KMS-11 (cell line): ENCODE data around the gene B4GALT2.
A peak's percentile ranks its signal among the peaks of the same experiment; 100 is the strongest.

Experiments
- H2AFZ ChIP-seq: fragments of 200-600 bp; sonication (generic); 2 replicates; pipeline ENCODE4 v1.6.1; 2016; ENCODE audit warnings: antibody characterized with exemption, mixed run types, low read depth
- H3K27ac ChIP-seq: fragments of 200-600 bp; sonication (generic); 2 replicates; pipeline ENCODE4 v1.6.1; 2016; ENCODE audit warnings: mild to moderate bottlenecking, mixed run types
- H3K27me3 ChIP-seq: fragments of 200-600 bp; sonication (generic); 2 replicates; pipeline ENCODE4 v1.6.1; 2017; ENCODE audit warnings: mild to moderate bottlenecking, low read depth, mixed run types, moderate library complexity; ENCODE audit not compliant: insufficient read depth
- H3K36me3 ChIP-seq: fragments of 200-600 bp; sonication (generic); 2 replicates; pipeline ENCODE4 v1.6.1; 2017; ENCODE audit warnings: mild to moderate bottlenecking, mixed run types; ENCODE audit not compliant: insufficient read depth
- H3K4me1 ChIP-seq: fragments of 200-600 bp; sonication (generic); 2 replicates; pipeline ENCODE4 v1.6.1; 2016; ENCODE audit warnings: mild to moderate bottlenecking, low read depth, mixed run types; ENCODE audit not compliant: poor library complexity, severe bottlenecking
- H3K4me2 ChIP-seq: fragments of 200-600 bp; sonication (generic); 2 replicates; pipeline ENCODE4 v1.7.0; 2016; ENCODE audit warnings: mild to moderate bottlenecking, mixed run types
- H3K4me3 ChIP-seq: fragments of 200-600 bp; sonication (generic); IDR thresholded peaks from 2 replicates; pipeline ENCODE4 v1.6.1; 2017; ENCODE audit warnings: low read depth, low read length, mixed read lengths; ENCODE audit not compliant: insufficient read depth
- H3K79me2 ChIP-seq: fragments of 200-600 bp; sonication (generic); 2 replicates; pipeline ENCODE4 v1.6.1; 2016; ENCODE audit warnings: low read depth, mixed run types; ENCODE audit not compliant: insufficient read depth
- H3K9ac ChIP-seq: fragments of 200-600 bp; sonication (generic); 2 replicates; pipeline ENCODE4 v1.6.1; 2016; ENCODE audit warnings: mild to moderate bottlenecking, mixed run types
- H4K20me1 ChIP-seq: fragments of 200-600 bp; sonication (generic); 2 replicates; pipeline ENCODE4 v1.6.1; 2016; ENCODE audit warnings: mild to moderate bottlenecking, mixed run types; ENCODE audit not compliant: insufficient read depth
- TF ChIP-seq, protein P1 (sequence below): fragments of 200-600 bp; sonication (generic); conservative IDR thresholded peaks from 2 replicates; pipeline ENCODE4 v1.6.1; 2017; ENCODE audit warnings: low read depth, mild to moderate bottlenecking, antibody characterized with exemption, low read length, moderate library complexity, mixed read lengths

Gene B4GALT2

GRCh38 chr1:43934101-43934985 is 44.7 kb upstream of the B4GALT2 start:
- Histone ChIP-seq H3K4me2 (peak overlapping the region; percentile 33; the same call in 1 of the 2 replicates), H3K79me2 (no peaks in the 10 kb centered on the region), H3K27ac (no peak overlapping the region), H3K9ac (no peak overlapping the region), H3K4me3 (no peak overlapping the region), H3K27me3 (no peaks in the 10 kb centered on the region), H4K20me1 (no peaks in the 10 kb centered on the region), H3K36me3 (no peaks in the 10 kb centered on the region), H3K4me1 (peaks cover 52% of the 10 kb centered on the region), H2AFZ (no peak overlapping the region)
- TF ChIP-seq, protein P1, sequence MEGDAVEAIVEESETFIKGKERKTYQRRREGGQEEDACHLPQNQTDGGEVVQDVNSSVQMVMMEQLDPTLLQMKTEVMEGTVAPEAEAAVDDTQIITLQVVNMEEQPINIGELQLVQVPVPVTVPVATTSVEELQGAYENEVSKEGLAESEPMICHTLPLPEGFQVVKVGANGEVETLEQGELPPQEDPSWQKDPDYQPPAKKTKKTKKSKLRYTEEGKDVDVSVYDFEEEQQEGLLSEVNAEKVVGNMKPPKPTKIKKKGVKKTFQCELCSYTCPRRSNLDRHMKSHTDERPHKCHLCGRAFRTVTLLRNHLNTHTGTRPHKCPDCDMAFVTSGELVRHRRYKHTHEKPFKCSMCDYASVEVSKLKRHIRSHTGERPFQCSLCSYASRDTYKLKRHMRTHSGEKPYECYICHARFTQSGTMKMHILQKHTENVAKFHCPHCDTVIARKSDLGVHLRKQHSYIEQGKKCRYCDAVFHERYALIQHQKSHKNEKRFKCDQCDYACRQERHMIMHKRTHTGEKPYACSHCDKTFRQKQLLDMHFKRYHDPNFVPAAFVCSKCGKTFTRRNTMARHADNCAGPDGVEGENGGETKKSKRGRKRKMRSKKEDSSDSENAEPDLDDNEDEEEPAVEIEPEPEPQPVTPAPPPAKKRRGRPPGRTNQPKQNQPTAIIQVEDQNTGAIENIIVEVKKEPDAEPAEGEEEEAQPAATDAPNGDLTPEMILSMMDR = peak; percentile 92

DNA sequence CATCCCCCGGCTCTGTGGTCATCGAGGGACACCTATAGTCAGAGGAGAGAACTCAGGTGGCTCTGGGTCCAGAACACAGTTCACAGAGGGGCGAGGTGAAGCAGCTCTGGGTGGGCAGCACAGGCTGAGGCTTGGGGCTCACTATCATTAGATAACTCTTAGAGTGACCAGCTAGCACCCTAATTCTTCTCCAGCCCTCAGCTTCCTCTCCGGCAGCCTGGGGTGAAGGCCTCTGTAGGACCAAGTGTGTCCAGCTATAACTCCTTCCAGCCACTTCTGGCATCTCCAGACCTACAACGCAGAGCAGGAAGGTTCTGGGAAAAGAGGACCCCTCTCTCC is 44.1 kb upstream of the B4GALT2 start:
- Histone ChIP-seq H3K27me3 (no peaks in the 10 kb centered on the region), H3K36me3 (no peaks in the 10 kb centered on the region), H3K4me3 (no peak overlapping the region), H3K4me1 (peaks cover 46% of the 10 kb centered on the region), H3K79me2 (no peaks in the 10 kb centered on the region), H4K20me1 (no peaks in the 10 kb centered on the region), H3K4me2 (no peak overlapping the region), H2AFZ (no peak overlapping the region), H3K27ac (no peak overlapping the region), H3K9ac (no peak overlapping the region)
- TF ChIP-seq, protein P1 = no peak; the same call in 1 of the 2 replicates

GRCh38 chr1:43935711-43936427 is 43.1 kb upstream of the B4GALT2 start:
- no peak overlapping the region for H3K4me3 ChIP-seq
- no peaks in the 10 kb centered on the region for H3K36me3 ChIP-seq
- H4K20me1 ChIP-seq = no peaks in the 10 kb centered on the region
- H3K79me2 ChIP-seq = no peaks in the 10 kb centered on the region
- H3K27ac ChIP-seq = no peak overlapping the region
- no peak overlapping the region for H3K9ac ChIP-seq
- TF ChIP-seq, protein P1 = no peak
- H3K4me2 ChIP-seq = no peak overlapping the region
- H3K4me1 ChIP-seq = peaks cover 37% of the 10 kb centered on the region
- H2AFZ ChIP-seq = no peak overlapping the region
- no peaks in the 10 kb centered on the region for H3K27me3 ChIP-seq

DNA sequence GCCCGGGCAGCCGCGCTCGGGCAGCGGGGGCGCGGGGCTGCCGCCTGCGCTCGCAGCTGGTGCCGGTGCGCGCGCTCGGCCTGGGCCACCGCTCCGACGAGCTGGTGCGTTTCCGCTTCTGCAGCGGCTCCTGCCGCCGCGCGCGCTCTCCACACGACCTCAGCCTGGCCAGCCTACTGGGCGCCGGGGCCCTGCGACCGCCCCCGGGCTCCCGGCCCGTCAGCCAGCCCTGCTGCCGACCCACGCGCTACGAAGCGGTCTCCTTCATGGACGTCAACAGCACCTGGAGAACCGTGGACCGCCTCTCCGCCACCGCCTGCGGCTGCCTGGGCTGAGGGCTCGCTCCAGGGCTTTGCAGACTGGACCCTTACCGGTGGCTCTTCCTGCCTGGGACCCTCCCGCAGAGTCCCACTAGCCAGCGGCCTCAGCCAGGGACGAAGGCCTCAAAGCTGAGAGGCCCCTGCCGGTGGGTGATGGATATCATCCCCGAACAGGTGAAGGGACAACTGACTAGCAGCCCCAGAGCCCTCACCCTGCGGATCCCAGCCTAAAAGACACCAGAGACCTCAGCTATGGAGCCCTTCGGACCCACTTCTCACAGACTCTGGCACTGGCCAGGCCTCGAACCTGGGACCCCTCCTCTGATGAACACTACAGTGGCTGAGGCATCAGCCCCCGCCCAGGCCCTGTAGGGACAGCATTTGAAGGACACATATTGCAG is 42.4 kb upstream of the B4GALT2 start:
- Histone ChIP-seq H2AFZ (no peak overlapping the region), H3K4me2 (no peak overlapping the region), H3K79me2 (no peaks in the 10 kb centered on the region), H3K36me3 (no peaks in the 10 kb centered on the region), H3K27me3 (no peaks in the 10 kb centered on the region), H3K27ac (no peak overlapping the region), H3K4me1 (peaks cover 30% of the 10 kb centered on the region), H4K20me1 (no peaks in the 10 kb centered on the region), H3K9ac (no peak overlapping the region), H3K4me3 (no peak overlapping the region)
- TF ChIP-seq, protein P1 = no peak
